ENCODE measurements around the gene TMCC1. TPM values are rescaled to one million over a fixed set of nuclear protein-coding genes. Genes with fewer than 3 reads are reported as not detected.

The TMCC1 gene
- total and polyA plus RNA-seq, 2 donors (not counting 1 experiment from before 2014, with no cell fraction given): 8.5 to 32.2 TPM

- Histone ChIP-seq H3K9ac (ENCODE audit: low read length) (no peak overlapping the region), H3K4me2 (replicated peaks; ENCODE audit: low read depth, low read length, poor library complexity, severe bottlenecking) (no peak overlapping the region), H3K4me1 (ENCODE audit: control insufficient read depth in 2 of 2, insufficient read depth in 2 of 2, low read length in 2 of 2) (peaks cover 8 to 20% of the 10 kb centered on the region in 2 donors), H3K79me2 (ENCODE audit: control insufficient read depth, insufficient read depth, low read length) (no peaks in the 10 kb centered on the region), H3K36me3 (replicated peaks in 1 of 2; ENCODE audit: control extremely low read depth in 1 of 2, control insufficient read depth in 1 of 2, extremely low read depth in 1 of 2, insufficient read depth in 2 of 2, low read length in 1 of 2) (no peaks in the 10 kb centered on the region), H3K9me3 (ENCODE audit: control extremely low read depth in 1 of 3, control insufficient read depth in 2 of 3, insufficient read depth in 1 of 3, low read length in 2 of 3) (peaks cover 0 to 4% (median 0%) of the 10 kb centered on the region in 3 donors), H4K20me1 (ENCODE audit: control insufficient read depth, insufficient read depth, low read length, poor library complexity, severe bottlenecking) (no peaks in the 10 kb centered on the region), H3K27me3 (replicated peaks in 1 of 4; ENCODE audit: control extremely low read depth in 1 of 4, control insufficient read depth in 3 of 4, insufficient read depth in 4 of 4, low read length in 3 of 4) (peaks cover 0 to 22% (median 7%) of the 10 kb centered on the region in 4 experiments), H3K4me3 (ENCODE audit: control extremely low read depth in 1 of 5, extremely low read depth in 1 of 5, insufficient read depth in 1 of 5, low read depth in 2 of 5, low read length in 4 of 5) (no peak overlapping the region), H2AFZ (ENCODE audit: insufficient read depth, low read depth, low read length, poor library complexity, severe bottlenecking) (no peak overlapping the region), H3K27ac (ENCODE audit: low read length in 2 of 2) (no peak overlapping the region)
- H3K4me1 Mint-ChIP-seq: peaks cover 10% of the 10 kb centered on the region
- H3K27ac Mint-ChIP-seq: no peak overlapping the region
- H3K4me3 Mint-ChIP-seq: no peak overlapping the region
- CTCF ChIA-PET: no interaction called here
- H3K9me3 Mint-ChIP-seq (ENCODE audit: insufficient read depth): no peaks in the 10 kb centered on the region
- no peak for TF ChIP-seq CTCF (IDR thresholded peaks at IDR 0.05)
- TF ChIP-seq EZH2 (IDR thresholded peaks at IDR 0.05; ENCODE audit: borderline replicate concordance, insufficient read depth, low read depth, low read length, poor library complexity, severe bottlenecking): no peak
- peaks cover 8% of the 10 kb centered on the region for H3K27me3 Mint-ChIP-seq
- POLR2A ChIA-PET: no interaction called here
- ATAC-seq (ENCODE audit: low read depth): no peak
- no peak for DNase-seq
- WGBS (ENCODE audit: insufficient coverage): 96% methylated on average over 8 of the region's 8 CpGs
- intact Hi-C loops (cut with micrococcal nuclease): no loop called here
Measured at GRCh38 chr3:129616291-129616690, 277.2 kb downstream of the TMCC1 start.

GRCh38 chr3:129615751-129616281, 277.7 kb downstream of the TMCC1 start:
- CTCF ChIA-PET: no interaction called here
- Histone ChIP-seq H3K36me3 (replicated peaks in 1 of 2; ENCODE audit: control extremely low read depth in 1 of 2, control insufficient read depth in 1 of 2, extremely low read depth in 1 of 2, insufficient read depth in 2 of 2, low read length in 1 of 2) (no peaks in the 10 kb centered on the region), H3K9ac (ENCODE audit: low read length) (no peak overlapping the region), H3K4me3 (ENCODE audit: control extremely low read depth in 1 of 5, extremely low read depth in 1 of 5, insufficient read depth in 1 of 5, low read depth in 2 of 5, low read length in 4 of 5) (no peak overlapping the region), H3K27me3 (replicated peaks in 1 of 4; ENCODE audit: control extremely low read depth in 1 of 4, control insufficient read depth in 3 of 4, insufficient read depth in 4 of 4, low read length in 3 of 4) (peaks cover 0 to 22% (median 7%) of the 10 kb centered on the region in 4 experiments), H3K9me3 (ENCODE audit: control extremely low read depth in 1 of 3, control insufficient read depth in 2 of 3, insufficient read depth in 1 of 3, low read length in 2 of 3) (peaks cover 0 to 6% (median 0%) of the 10 kb centered on the region in 3 donors), H4K20me1 (ENCODE audit: control insufficient read depth, insufficient read depth, low read length, poor library complexity, severe bottlenecking) (no peaks in the 10 kb centered on the region), H3K27ac (ENCODE audit: low read length in 2 of 2) (no peak overlapping the region), H3K4me1 (ENCODE audit: control insufficient read depth in 2 of 2, insufficient read depth in 2 of 2, low read length in 2 of 2) (peaks cover 8 to 20% of the 10 kb centered on the region in 2 donors), H3K4me2 (replicated peaks; ENCODE audit: low read depth, low read length, poor library complexity, severe bottlenecking) (no peak overlapping the region), H3K79me2 (ENCODE audit: control insufficient read depth, insufficient read depth, low read length) (no peaks in the 10 kb centered on the region), H2AFZ (ENCODE audit: insufficient read depth, low read depth, low read length, poor library complexity, severe bottlenecking) (no peak overlapping the region)
- no peak for TF ChIP-seq EZH2 (IDR thresholded peaks at IDR 0.05; ENCODE audit: borderline replicate concordance, insufficient read depth, low read depth, low read length, poor library complexity, severe bottlenecking)
- no peak for TF ChIP-seq CTCF (IDR thresholded peaks at IDR 0.05)
- peaks cover 8% of the 10 kb centered on the region for H3K27me3 Mint-ChIP-seq
- whole genome bisulfite sequencing (ENCODE audit: insufficient coverage): 85% methylated on average over 8 of the region's 8 CpGs
- no peak overlapping the region for H3K27ac Mint-ChIP-seq
- no peak for DNase-seq
- H3K4me1 Mint-ChIP-seq: peaks cover 10% of the 10 kb centered on the region
- no peak overlapping the region for H3K4me3 Mint-ChIP-seq
- POLR2A ChIA-PET: no interaction called here
- intact Hi-C loops (cut with micrococcal nuclease): no loop called here
- H3K9me3 Mint-ChIP-seq (ENCODE audit: insufficient read depth): no peaks in the 10 kb centered on the region
- no peak for ATAC-seq (ENCODE audit: low read depth)

Measured in B cell (primary cell).